Measurements from ENCODE around the gene DESI1.
"Not testable (repeated sequence)": the region's sequence is repeated elsewhere in the genome, so short reads cannot be mapped to it uniquely, and the experiment has no call there.

DESI1 gene

DNA sequence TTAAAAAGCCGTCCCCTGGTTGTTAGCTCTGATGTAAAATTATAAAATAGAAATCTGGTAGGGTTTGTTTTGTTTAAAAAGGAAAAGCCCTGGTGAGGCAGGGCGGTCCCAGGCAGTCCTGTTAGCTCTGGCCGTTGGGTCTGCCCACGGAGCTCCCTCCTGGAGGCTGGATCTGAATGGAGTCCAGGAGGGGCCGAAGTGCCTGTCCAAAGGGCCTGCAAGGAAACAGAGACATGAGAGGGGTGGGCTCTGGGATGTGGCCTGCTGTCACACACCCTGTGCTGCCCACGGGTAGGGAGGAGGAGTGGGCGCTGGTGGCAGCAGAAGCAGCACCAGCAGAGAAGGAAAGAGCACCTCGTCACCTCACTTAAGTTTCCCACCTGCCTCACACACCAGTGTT is 19.9 kb downstream of the DESI1 start:
- DNase-seq (ENCODE audit: low read depth, low spot score), result no peak
- Histone ChIP-seq H3K9ac (ENCODE audit: insufficient read length) (no peak overlapping the region), H3K9me3 (ENCODE audit: low read depth, low read length) (no peaks in the 10 kb centered on the region), H3K36me3 (ENCODE audit: insufficient read depth, low read length) (peaks cover 32% of the 10 kb centered on the region; the same call in 1 of the 2 replicates), H3K27ac (no peak overlapping the region), H3K4me3 (no peak overlapping the region)
- TF ChIP-seq FOXP2 (optimal IDR thresholded peaks at IDR 0.05; ENCODE audit: control extremely low read depth, extremely low read length, insufficient read depth) (no peak), POLR2AphosphoS5 (IDR thresholded peaks at IDR 0.05; ENCODE audit: borderline replicate concordance, low read depth, low read length) (no peak), EZH2 (IDR thresholded peaks at IDR 0.05) (no peak)

GRCh38 chr22:41598891-41599635 is 21.8 kb downstream of the DESI1 start:
- TF ChIP-seq EZH2 (IDR thresholded peaks at IDR 0.05) (no peak), POLR2AphosphoS5 (IDR thresholded peaks at IDR 0.05; ENCODE audit: borderline replicate concordance, low read depth, low read length) (no peak)
- H3K36me3 ChIP-seq (ENCODE audit: insufficient read depth, low read length), result peaks cover 19% of the 10 kb centered on the region; the same call in 1 of the 2 replicates
- H3K27ac ChIP-seq, result no peak overlapping the region
- H3K4me3 ChIP-seq, result no peak overlapping the region
- H3K9me3 ChIP-seq (ENCODE audit: low read depth, low read length), result no peaks in the 10 kb centered on the region
- H3K9ac ChIP-seq (ENCODE audit: insufficient read length), result no peak overlapping the region
- no peak for DNase-seq (ENCODE audit: low read depth, low spot score)

DNA sequence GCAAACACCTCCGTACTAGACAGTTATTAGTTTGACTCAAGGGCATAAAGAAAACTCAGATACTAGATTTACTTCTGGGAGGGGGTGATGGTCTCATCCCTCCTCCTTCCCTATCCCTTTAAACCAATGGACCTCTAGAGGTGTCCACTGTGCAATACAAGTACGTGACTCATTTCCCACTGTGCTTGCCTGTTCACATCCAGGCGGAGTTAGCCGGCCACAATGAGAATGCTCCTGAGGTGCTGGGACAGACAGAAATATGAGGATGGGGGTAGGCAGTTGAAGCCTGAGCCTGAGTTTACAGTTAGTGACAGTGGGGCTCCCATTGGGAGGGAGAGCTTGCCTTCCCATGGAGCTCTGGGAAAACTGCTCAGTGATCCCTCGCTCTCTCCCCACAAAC is 22.8 kb downstream of the DESI1 start:
- DNase-seq (ENCODE audit: low read depth, low spot score), result no peak
- TF ChIP-seq FOXP2 (optimal IDR thresholded peaks at IDR 0.05; ENCODE audit: control extremely low read depth, extremely low read length, insufficient read depth), result no peak
- TF ChIP-seq EZH2 (IDR thresholded peaks at IDR 0.05), result no peak
- no peak for TF ChIP-seq POLR2AphosphoS5 (IDR thresholded peaks at IDR 0.05; ENCODE audit: borderline replicate concordance, low read depth, low read length)
- Histone ChIP-seq H3K27ac (no peak overlapping the region), H3K36me3 (ENCODE audit: insufficient read depth, low read length) (peaks cover 16% of the 10 kb centered on the region; the same call in 1 of the 2 replicates), H3K4me3 (no peak overlapping the region), H3K9ac (ENCODE audit: insufficient read length) (no peak overlapping the region), H3K9me3 (ENCODE audit: low read depth, low read length) (no peaks in the 10 kb centered on the region)

DNA sequence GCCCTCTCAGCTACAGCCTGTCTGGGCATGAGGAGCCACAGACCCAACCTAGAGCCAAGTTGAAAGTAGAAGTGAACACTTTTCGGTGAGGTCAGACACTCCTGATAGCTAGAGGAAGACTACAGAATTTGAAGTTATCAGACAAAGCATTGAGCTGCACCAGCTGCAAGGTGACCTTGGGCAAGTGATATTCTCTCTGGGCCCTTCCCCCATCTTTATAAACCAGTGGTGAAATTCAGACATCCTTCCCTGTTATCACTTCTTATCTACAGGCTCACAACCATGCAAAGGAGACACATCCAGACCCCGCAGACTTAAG is 23.2 kb downstream of the DESI1 start:
- H3K27ac ChIP-seq, result no peak overlapping the region
- H3K36me3 ChIP-seq (ENCODE audit: insufficient read depth, low read length), result peaks cover 11% of the 10 kb centered on the region; the same call in 1 of the 2 replicates
- DNase-seq (ENCODE audit: low read depth, low spot score), result no peak
- no peaks in the 10 kb centered on the region for H3K9me3 ChIP-seq (ENCODE audit: low read depth, low read length)
- no peak overlapping the region for H3K4me3 ChIP-seq
- H3K9ac ChIP-seq (ENCODE audit: insufficient read length), result no peak overlapping the region
- TF ChIP-seq FOXP2 (optimal IDR thresholded peaks at IDR 0.05; ENCODE audit: control extremely low read depth, extremely low read length, insufficient read depth), result no peak
- TF ChIP-seq POLR2AphosphoS5 (IDR thresholded peaks at IDR 0.05; ENCODE audit: borderline replicate concordance, low read depth, low read length), result no peak
- TF ChIP-seq EZH2 (IDR thresholded peaks at IDR 0.05), result no peak

- Histone ChIP-seq H3K9me3 (ENCODE audit: low read depth, low read length) (no peaks in the 10 kb centered on the region), H3K4me3 (no peak overlapping the region), H3K27ac (no peak overlapping the region), H3K36me3 (ENCODE audit: insufficient read depth, low read length) (peaks cover 11% of the 10 kb centered on the region; the same call in 1 of the 2 replicates), H3K9ac (ENCODE audit: insufficient read length) (no peak overlapping the region)
- no peak for TF ChIP-seq POLR2AphosphoS5 (IDR thresholded peaks at IDR 0.05; ENCODE audit: borderline replicate concordance, low read depth, low read length)
- TF ChIP-seq EZH2 (IDR thresholded peaks at IDR 0.05), result no peak
- no peak for TF ChIP-seq FOXP2 (optimal IDR thresholded peaks at IDR 0.05; ENCODE audit: control extremely low read depth, extremely low read length, insufficient read depth)
- no peak for DNase-seq (ENCODE audit: low read depth, low spot score)
These were observed 23.8 kb downstream of the DESI1 start for GRCh38 chr22:41596776-41597634.

- TF ChIP-seq POLR2AphosphoS5 (IDR thresholded peaks at IDR 0.05; ENCODE audit: borderline replicate concordance, low read depth, low read length) (no peak), EZH2 (IDR thresholded peaks at IDR 0.05) (no peak), FOXP2 (optimal IDR thresholded peaks at IDR 0.05; ENCODE audit: control extremely low read depth, extremely low read length, insufficient read depth) (no peak)
- DNase-seq (ENCODE audit: low read depth, low spot score), result no peak
- Histone ChIP-seq H3K4me3 (no peak overlapping the region), H3K9ac (ENCODE audit: insufficient read length) (no peak overlapping the region), H3K9me3 (ENCODE audit: low read depth, low read length) (no peaks in the 10 kb centered on the region), H3K36me3 (ENCODE audit: insufficient read depth, low read length) (peaks cover 5% of the 10 kb centered on the region; the same call in 1 of the 2 replicates), H3K27ac (no peak overlapping the region)
These were observed 25.1 kb downstream of the DESI1 start for GRCh38 chr22:41595703-41596102.

GRCh38 chr22:41593336-41593960 is 27.4 kb downstream of the DESI1 start:
- not testable (repeated sequence) for H3K36me3 ChIP-seq (ENCODE audit: insufficient read depth, low read length); H3K4me3 ChIP-seq; H3K9me3 ChIP-seq (ENCODE audit: low read depth, low read length); H3K27ac ChIP-seq; H3K9ac ChIP-seq (ENCODE audit: insufficient read length); DNase-seq (ENCODE audit: low read depth, low spot score)
